ENCODE results near the gene TAC3.

DNA sequence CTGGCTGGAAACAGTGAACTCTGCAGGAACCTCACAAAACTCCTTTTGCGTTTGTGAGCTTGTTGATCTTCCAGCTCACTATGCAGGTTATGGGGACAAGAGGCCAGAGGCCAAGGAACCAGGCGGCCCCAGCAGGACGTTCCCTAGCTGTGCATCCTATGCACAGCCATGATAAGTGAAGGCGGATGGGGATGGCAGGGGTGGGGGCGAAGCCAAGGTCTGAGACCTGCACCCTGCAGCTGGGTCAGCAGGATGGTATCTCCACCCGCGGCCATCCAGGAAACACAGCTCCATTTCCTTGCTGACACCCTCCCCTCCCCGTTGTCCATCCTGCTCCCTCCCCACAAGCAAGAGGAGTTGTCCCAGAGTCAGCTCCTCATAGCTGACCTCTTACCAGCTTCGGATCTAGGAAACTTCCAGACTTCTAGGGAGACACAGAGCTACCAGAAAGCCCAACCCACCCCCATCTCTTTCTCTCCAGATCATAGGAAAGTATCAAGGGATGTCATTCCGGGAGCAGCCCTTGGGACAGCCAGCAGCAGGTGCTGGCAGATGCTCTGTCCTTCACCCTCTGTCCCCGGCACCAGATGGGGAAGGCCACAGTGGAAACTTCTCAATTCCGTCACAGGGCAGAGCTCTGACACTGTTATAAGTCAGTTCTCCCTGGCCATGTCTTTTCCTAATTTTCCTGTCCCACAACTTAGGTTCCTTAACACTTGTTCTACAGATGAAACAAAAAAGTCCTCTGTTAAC lies 19.4 kb downstream of the TAC3 start:
- TF ChIP-seq ISL1 (CRISPR knock-in tag; IDR thresholded peaks at IDR 0.05) (no peak), ESRRG (CRISPR knock-in tag; IDR thresholded peaks at IDR 0.05) (no peak), ZFP3 (CRISPR knock-in tag; IDR thresholded peaks at IDR 0.05) (no peak)
- TF ChIP-seq, protein P1, sequence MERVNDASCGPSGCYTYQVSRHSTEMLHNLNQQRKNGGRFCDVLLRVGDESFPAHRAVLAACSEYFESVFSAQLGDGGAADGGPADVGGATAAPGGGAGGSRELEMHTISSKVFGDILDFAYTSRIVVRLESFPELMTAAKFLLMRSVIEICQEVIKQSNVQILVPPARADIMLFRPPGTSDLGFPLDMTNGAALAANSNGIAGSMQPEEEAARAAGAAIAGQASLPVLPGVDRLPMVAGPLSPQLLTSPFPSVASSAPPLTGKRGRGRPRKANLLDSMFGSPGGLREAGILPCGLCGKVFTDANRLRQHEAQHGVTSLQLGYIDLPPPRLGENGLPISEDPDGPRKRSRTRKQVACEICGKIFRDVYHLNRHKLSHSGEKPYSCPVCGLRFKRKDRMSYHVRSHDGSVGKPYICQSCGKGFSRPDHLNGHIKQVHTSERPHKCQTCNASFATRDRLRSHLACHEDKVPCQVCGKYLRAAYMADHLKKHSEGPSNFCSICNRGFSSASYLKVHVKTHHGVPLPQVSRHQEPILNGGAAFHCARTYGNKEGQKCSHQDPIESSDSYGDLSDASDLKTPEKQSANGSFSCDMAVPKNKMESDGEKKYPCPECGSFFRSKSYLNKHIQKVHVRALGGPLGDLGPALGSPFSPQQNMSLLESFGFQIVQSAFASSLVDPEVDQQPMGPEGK (CRISPR knock-in tag; IDR thresholded peaks at IDR 0.05; ENCODE audit: borderline replicate concordance) = no peak

All from SK-N-SH treated with all-trans-retinoic acid at 6 μM for 48 hours (cell line).